ENCODE data around the gene TUBB4B.
A peak's percentile ranks its signal among the peaks of the same experiment; 100 is the strongest.

TUBB4B gene

GRCh38 chr9:137244486-137245449, 3.7 kb downstream of the TUBB4B start:
- no peak overlapping the region for H3K27ac ChIP-seq (ENCODE audit: extremely low read depth, low read depth, low read length)
- 0 out of 2 replicates have a peak, but pooled peaks cover 3% of the 10 kb centered on the region for H3K4me1 ChIP-seq (ENCODE audit: control insufficient read depth, insufficient read depth, low read length)
- TF ChIP-seq KLF1 (tag by site-specific recombination; IDR thresholded peaks at IDR 0.05) (peak; percentile 34; the same call in 1 of the 2 replicates), ZNF311 (tag by site-specific recombination; IDR thresholded peaks at IDR 0.05; ENCODE audit: borderline replicate concordance) (no peak), ZNF341 (tag by site-specific recombination; IDR thresholded peaks at IDR 0.05; ENCODE audit: low read depth) (0 out of 2 replicates have a peak, but pooled peaks have one; percentile 10), ZNF335 (tag by site-specific recombination; conservative IDR thresholded peaks at IDR 0.05) (peak; percentile 39), KLF9 (tag by site-specific recombination; IDR thresholded peaks at IDR 0.05; ENCODE audit: low read depth) (peak; percentile 50), ZNF600 (tag by site-specific recombination; IDR thresholded peaks at IDR 0.05) (0 out of 2 replicates have a peak, but pooled peaks have one; percentile 38), KLF10 (tag by site-specific recombination; IDR thresholded peaks at IDR 0.05) (no peak), ZIC2 (tag by site-specific recombination; IDR thresholded peaks at IDR 0.05) (peak; percentile 1), ZBTB8A (tag by site-specific recombination; IDR thresholded peaks at IDR 0.05) (peak; percentile 49; the same call in 1 of the 2 replicates), GLIS2 (tag by site-specific recombination; IDR thresholded peaks at IDR 0.05) (peak; percentile 32; the same call in 1 of the 2 replicates)
- no peaks in the 10 kb centered on the region for H3K9me3 ChIP-seq (ENCODE audit: control insufficient read depth, insufficient read depth, low read depth, low read length)
- no peak overlapping the region for H3K4me3 ChIP-seq (ENCODE audit: low read depth, low read length)
- CTCF ChIA-PET: interaction anchor here (0.6 to 3.6 kb wide), 4 partner anchors 8 to 208 kb away, joined by 5 to 29 read pairs (median 11); partner anchors contain the start of gene NELFB
- POLR2A ChIA-PET: interaction anchor here (0.9 to 11.5 kb wide), 12 partner anchors 8 to 454 kb away, joined by 3 to 336 read pairs (median 7); partner anchors contain the start of genes CYSRT1, MAN1B1, NELFB and RNF208
- H3K36me3 ChIP-seq (ENCODE audit: control insufficient read depth in 2 of 2, insufficient read depth in 1 of 2, low read length in 2 of 2): peaks cover 0 to 26% of the 10 kb centered on the region in 2 experiments; a peak in 1 of 3 replicates

DNA sequence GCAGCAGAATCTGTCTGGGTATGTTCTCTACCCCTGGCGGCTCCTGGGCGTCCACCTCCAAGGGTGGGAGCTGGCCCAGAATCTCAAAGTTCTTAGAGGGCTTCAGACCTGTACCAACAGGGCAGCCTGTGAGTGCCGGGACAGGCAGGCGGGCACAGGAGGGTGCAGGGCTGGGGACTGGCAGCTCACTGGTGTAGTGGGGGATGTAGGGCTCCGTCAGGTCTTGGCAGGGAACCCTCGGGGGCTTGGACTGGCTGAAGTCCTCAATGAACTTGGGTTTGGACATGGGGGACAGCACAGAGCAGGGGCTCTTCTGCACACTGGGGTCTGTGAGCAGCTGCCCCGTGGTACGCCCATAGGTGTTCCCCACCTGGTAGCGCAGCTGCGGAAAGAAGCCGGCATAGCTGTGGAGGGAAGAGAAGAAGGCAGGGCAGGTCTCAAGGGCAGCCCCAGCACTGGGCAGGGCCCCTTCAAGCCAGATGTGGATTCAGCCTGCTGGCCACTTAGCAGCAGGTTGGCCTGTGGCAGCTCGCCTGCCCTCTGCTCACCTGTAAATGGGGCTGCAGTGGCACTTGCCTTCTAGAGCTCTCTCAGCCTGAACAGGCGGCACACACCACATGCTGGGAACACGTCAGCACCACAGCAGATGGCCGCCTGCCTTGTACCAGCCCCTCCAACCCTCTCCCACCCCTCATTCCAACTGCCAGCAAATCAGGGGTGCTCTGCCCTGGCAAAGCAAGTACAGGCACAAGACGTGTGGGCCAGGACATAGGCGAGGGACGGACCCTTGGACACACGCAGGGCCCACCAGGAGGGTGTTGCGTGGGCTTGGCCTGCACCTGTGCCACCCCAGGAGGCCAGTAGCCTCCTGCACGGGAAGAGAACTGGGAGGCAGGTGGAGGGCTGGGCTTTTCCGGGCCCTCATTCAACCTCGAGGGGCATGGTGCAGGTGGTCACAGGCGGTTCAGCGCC, 4.6 kb downstream of the TUBB4B start:
- no peak for TF ChIP-seq ZNF600 (tag by site-specific recombination; IDR thresholded peaks at IDR 0.05)
- 0 out of 2 replicates have a peak, but pooled peaks have one; percentile 12 for TF ChIP-seq HIC1 (tag by site-specific recombination; IDR thresholded peaks at IDR 0.05)
- no peak for TF ChIP-seq ZNF114 (tag by site-specific recombination; IDR thresholded peaks at IDR 0.05)
- TF ChIP-seq OVOL3 (tag by site-specific recombination; IDR thresholded peaks at IDR 0.05): no peak
- no peak for TF ChIP-seq ZNF501 (tag by site-specific recombination; IDR thresholded peaks at IDR 0.05)
- peak; percentile 11; the same call in 1 of the 2 replicates for TF ChIP-seq ZIC2 (tag by site-specific recombination; IDR thresholded peaks at IDR 0.05)
- TF ChIP-seq ZNF335 (tag by site-specific recombination; conservative IDR thresholded peaks at IDR 0.05): no peak
- Histone ChIP-seq H3K36me3 (ENCODE audit: control insufficient read depth in 2 of 2, insufficient read depth in 1 of 2, low read length in 2 of 2) (peaks cover 0 to 26% of the 10 kb centered on the region in 2 experiments; a peak in 1 of 3 replicates), H3K27ac (ENCODE audit: extremely low read depth, low read depth, low read length) (no peak overlapping the region), H3K9me3 (ENCODE audit: control insufficient read depth, insufficient read depth, low read depth, low read length) (no peaks in the 10 kb centered on the region), H3K4me1 (ENCODE audit: control insufficient read depth, insufficient read depth, low read length) (0 out of 2 replicates have a peak, but pooled peaks cover 3% of the 10 kb centered on the region), H3K4me3 (ENCODE audit: low read depth, low read length) (no peak overlapping the region)
- ChIA-PET POLR2A (interaction anchor here (2.0 to 11.5 kb wide), 5 partner anchors 8 to 116 kb away, joined by 19 to 336 read pairs (median 103); partner anchors contain the start of genes CYSRT1, NELFB, RNF208 and RNF224), CTCF (interaction anchor here (0.6 to 3.6 kb wide), 3 partner anchors 8 to 27 kb away, joined by 5 to 29 read pairs (median 16); partner anchors contain the start of gene NELFB)

Measured in HEK293 (cell line).